IPS DF 6.9 (cell line): Measurements from ENCODE around the gene SCN9A.

Experiments
- DNase-seq: peaks from one replicate; pipeline ENCODE4 v3.0.0-alpha.2; 2013; ENCODE audit warnings: low read depth, low spot score
- H3K27ac ChIP-seq: one replicate; pipeline ENCODE4 v1.5.1; 2013; ENCODE audit warnings: low read length, control low read depth
- H3K27me3 ChIP-seq: 2 replicates; pipeline ENCODE4 v1.6.1; 2013; ENCODE audit warnings: mild to moderate bottlenecking, low read length; ENCODE audit not compliant: control insufficient read depth, insufficient read depth
- H3K36me3 ChIP-seq: 2 replicates; pipeline ENCODE4 v1.6.1; 2013; ENCODE audit warnings: low read length; ENCODE audit not compliant: control insufficient read depth, insufficient read depth
- H3K4me1 ChIP-seq: 2 replicates; pipeline ENCODE4 v1.6.1; 2013; ENCODE audit warnings: low read length; ENCODE audit not compliant: control insufficient read depth, insufficient read depth
- H3K4me3 ChIP-seq: 2 replicates; pipeline ENCODE4 v1.5.1; 2013; ENCODE audit warnings: mild to moderate bottlenecking, low read length
- H3K9me3 ChIP-seq: 2 replicates; pipeline ENCODE4 v1.6.1; 2013; ENCODE audit warnings: low read length, inconsistent platforms; ENCODE audit not compliant: control insufficient read depth, insufficient read depth
- WGBS: extraction: QIAGEN DNeasy Blood & Tissue Kit; methylation state at CpG from one replicate; pipeline ENCODE4 v1.1.7; 2013; ENCODE audit warnings: mixed read lengths, missing lambda C conversion rate; ENCODE audit not compliant: insufficient read length, insufficient coverage; 5-methylcytosine and 5-hydroxymethylcytosine counted together

The SCN9A gene

DNA sequence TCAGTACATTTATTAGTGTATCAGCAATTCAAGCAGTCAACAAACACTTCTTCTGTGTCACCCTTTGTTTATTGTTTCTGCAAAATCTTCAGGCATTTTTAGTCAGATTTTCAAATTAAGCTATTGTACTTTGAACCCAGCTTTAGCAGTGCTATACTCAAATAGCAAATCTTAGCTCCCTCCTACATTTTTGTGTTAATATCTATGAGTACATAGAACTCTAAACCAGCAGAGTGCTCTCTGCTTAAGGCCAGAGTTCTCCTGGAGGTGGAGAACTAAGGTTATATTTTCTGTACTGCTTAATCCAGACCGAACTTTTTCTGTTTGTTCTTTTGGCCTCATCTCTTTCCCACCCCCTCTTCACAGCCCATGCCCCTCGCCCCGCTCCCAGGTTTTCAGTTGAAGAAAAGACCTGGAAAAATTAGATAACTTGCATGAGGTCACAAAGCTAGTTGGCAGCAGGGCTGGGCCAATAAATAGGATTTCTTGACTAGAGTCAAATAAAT, 218.7 kb downstream of the SCN9A start:
- no peak overlapping the region for H3K27ac ChIP-seq
- WGBS = no CpG with 5 or more reads among the region's 3 CpGs
- H3K4me1 ChIP-seq = no peaks in the 10 kb centered on the region
- H3K36me3 ChIP-seq = no peaks in the 10 kb centered on the region
- H3K9me3 ChIP-seq = no peaks in the 10 kb centered on the region
- DNase-seq = no peak
- no peak overlapping the region for H3K4me3 ChIP-seq
- no peaks in the 10 kb centered on the region; the same call in 1 of the 2 replicates for H3K27me3 ChIP-seq

DNA sequence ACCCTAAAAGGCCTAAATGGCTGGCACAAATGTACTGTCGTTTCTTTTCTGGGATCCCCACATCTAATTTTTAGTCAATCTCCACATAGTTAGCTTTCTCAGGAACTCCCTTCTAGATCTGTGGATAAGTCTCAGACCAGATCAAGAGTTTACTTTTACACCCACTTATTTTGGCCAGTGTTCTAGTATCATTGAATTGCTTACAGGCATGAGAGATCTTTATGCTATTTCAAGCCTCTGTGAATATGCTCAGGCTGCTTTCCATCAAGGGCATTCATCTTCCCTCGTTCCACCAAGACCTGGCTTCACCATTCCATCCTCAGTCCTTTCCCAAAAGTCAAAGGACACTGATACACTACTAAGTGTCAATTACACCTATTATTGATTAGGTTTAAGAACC, 220.2 kb downstream of the SCN9A start:
- no peak overlapping the region for H3K4me3 ChIP-seq
- H3K36me3 ChIP-seq = no peaks in the 10 kb centered on the region
- no peak for DNase-seq
- no peaks in the 10 kb centered on the region for H3K4me1 ChIP-seq
- H3K27me3 ChIP-seq = no peaks in the 10 kb centered on the region; the same call in 1 of the 2 replicates
- H3K9me3 ChIP-seq = no peaks in the 10 kb centered on the region
- WGBS = no CpG with 5 or more reads among the region's 2 CpGs
- H3K27ac ChIP-seq = no peak overlapping the region

GRCh38 chr2:166154685-166155338, 220.9 kb downstream of the SCN9A start:
- DNase-seq = no peak
- H3K4me3 ChIP-seq = no peak overlapping the region
- H3K36me3 ChIP-seq = no peaks in the 10 kb centered on the region
- no peaks in the 10 kb centered on the region for H3K9me3 ChIP-seq
- no peaks in the 10 kb centered on the region; the same call in 1 of the 2 replicates for H3K27me3 ChIP-seq
- H3K4me1 ChIP-seq = no peaks in the 10 kb centered on the region
- no CpG with 5 or more reads among the region's 3 CpGs for WGBS
- H3K27ac ChIP-seq = no peak overlapping the region

GRCh38 chr2:166152064-166152463, 223.7 kb downstream of the SCN9A start:
- no peak overlapping the region for H3K4me3 ChIP-seq
- no peak overlapping the region for H3K27ac ChIP-seq
- H3K9me3 ChIP-seq = no peaks in the 10 kb centered on the region
- H3K36me3 ChIP-seq = no peaks in the 10 kb centered on the region
- no peaks in the 10 kb centered on the region for H3K4me1 ChIP-seq
- H3K27me3 ChIP-seq = no peaks in the 10 kb centered on the region; the same call in 1 of the 2 replicates
- DNase-seq = no peak

GRCh38 chr2:166148500-166149400, 227.0 kb downstream of the SCN9A start:
- Histone ChIP-seq H3K27ac (no peak overlapping the region), H3K4me1 (no peaks in the 10 kb centered on the region), H3K9me3 (no peaks in the 10 kb centered on the region), H3K4me3 (no peak overlapping the region), H3K27me3 (no peaks in the 10 kb centered on the region; the same call in 1 of the 2 replicates), H3K36me3 (no peaks in the 10 kb centered on the region)
- DNase-seq = no peak
- no CpG with 5 or more reads among the region's 7 CpGs for WGBS

- Histone ChIP-seq H3K27ac (no peak overlapping the region), H3K36me3 (no peaks in the 10 kb centered on the region), H3K27me3 (no peaks in the 10 kb centered on the region), H3K4me3 (no peak overlapping the region), H3K4me1 (no peaks in the 10 kb centered on the region), H3K9me3 (no peaks in the 10 kb centered on the region)
- WGBS = no CpG with 5 or more reads among the region's 2 CpGs
- DNase-seq = no peak
These were observed 227.9 kb downstream of the SCN9A start for GRCh38 chr2:166147883-166148282.
